CD4-positive, CD25-positive, alpha-beta regulatory T cell (primary cell): ENCODE data around the gene THG1L. TPM values are rescaled to one million over a fixed set of nuclear protein-coding genes. Genes with fewer than 3 reads are reported as not detected.

Source experiments
- ATAC-seq, 2 donors: fragments of 150-1000 bp; cut with Tn5 transposase; one replicate each; pipeline ENCODE4 v1.10.0; 2021; ENCODE audit warnings: low read depth in 2 of 2, moderate number of reproducible peaks in 2 of 2, moderate library complexity in 1 of 2
- DNase-seq, 3 donors: peaks; one replicate each; pipeline versions ENCODE4 v3.0.0 to v3.0.0-alpha.2; 2012 to 2022; ENCODE audit warnings: mixed read lengths in 1 of 3
- H3K27ac ChIP-seq: one replicate; pipeline ENCODE4 v1.7.0; 2013; ENCODE audit warnings: mild to moderate bottlenecking, low read length; ENCODE audit not compliant: insufficient read depth, poor library complexity, severe bottlenecking
- H3K27me3 ChIP-seq: one replicate; pipeline ENCODE4 v1.7.0; 2013; ENCODE audit warnings: low read length; ENCODE audit not compliant: control insufficient read depth, insufficient read depth
- H3K36me3 ChIP-seq: one replicate; pipeline ENCODE4 v1.7.0; 2013; ENCODE audit warnings: mild to moderate bottlenecking, low read length, moderate library complexity; ENCODE audit not compliant: control insufficient read depth, insufficient read depth
- H3K4me1 ChIP-seq: 2 replicates; pipeline ENCODE4 v1.7.0; 2013; ENCODE audit warnings: mild to moderate bottlenecking, low read length; ENCODE audit not compliant: insufficient read depth, control insufficient read depth, poor library complexity, severe bottlenecking
- H3K4me3 ChIP-seq: one replicate; pipeline ENCODE4 v1.7.0; 2013; ENCODE audit warnings: low read depth, mild to moderate bottlenecking, low read length, moderate library complexity
- H3K9me3 ChIP-seq, 2 experiments: 1 replicate in 1 of 2; 2 replicates in 1 of 2; pipeline ENCODE4 v1.7.0; 2013; ENCODE audit warnings: low read length in 2 of 2, mild to moderate bottlenecking in 1 of 2, moderate library complexity in 1 of 2; ENCODE audit not compliant: control insufficient read depth in 2 of 2
- H3K27ac Mint-ChIP-seq, 3 donors: one replicate each; pipeline ENCODE4 v1.8.0; 2020 to 2022; ENCODE audit warnings: mild to moderate bottlenecking in 3 of 3, mixed read lengths in 3 of 3, moderate library complexity in 2 of 3
- H3K27me3 Mint-ChIP-seq: one replicate; pipeline ENCODE4 v1.8.0; 2022; ENCODE audit warnings: mild to moderate bottlenecking, mixed read lengths
- H3K36me3 Mint-ChIP-seq: one replicate; pipeline ENCODE4 v1.8.0; 2020; ENCODE audit warnings: mixed read lengths
- H3K4me1 Mint-ChIP-seq, 4 donors: one replicate each; pipeline ENCODE4 v1.8.0; 2020 to 2022; ENCODE audit warnings: mixed read lengths in 4 of 4, mild to moderate bottlenecking in 1 of 4
- H3K4me3 Mint-ChIP-seq, 4 donors: one replicate each; pipeline ENCODE4 v1.8.0; 2020 to 2022; ENCODE audit warnings: mild to moderate bottlenecking in 4 of 4, mixed read lengths in 4 of 4, moderate library complexity in 3 of 4
- H3K9me3 Mint-ChIP-seq, 7 donors: one replicate each; pipeline ENCODE4 v1.8.0; 2020 to 2022; ENCODE audit warnings: mixed read lengths in 7 of 7, mild to moderate bottlenecking in 3 of 7, moderate library complexity in 2 of 7
- polyA plus RNA-seq, 4 donors: library from polyadenylated mRNA; unstranded; fragments of 300-500 nt; fragmentation: Illumina TruSeq; gene quantifications; one replicate each; pipeline ENCODE4 v1.2.3, GENCODE V29; 2021
- total RNA-seq: library from RNA; stranded (reverse); gene quantifications from one replicate; pipeline ENCODE4 v1.2.3, GENCODE V29; 2022

The THG1L gene
- total and polyA plus RNA-seq, 5 donors from 2014 or later, result 4.5 to 6.6 (median 5.5) TPM

DNA sequence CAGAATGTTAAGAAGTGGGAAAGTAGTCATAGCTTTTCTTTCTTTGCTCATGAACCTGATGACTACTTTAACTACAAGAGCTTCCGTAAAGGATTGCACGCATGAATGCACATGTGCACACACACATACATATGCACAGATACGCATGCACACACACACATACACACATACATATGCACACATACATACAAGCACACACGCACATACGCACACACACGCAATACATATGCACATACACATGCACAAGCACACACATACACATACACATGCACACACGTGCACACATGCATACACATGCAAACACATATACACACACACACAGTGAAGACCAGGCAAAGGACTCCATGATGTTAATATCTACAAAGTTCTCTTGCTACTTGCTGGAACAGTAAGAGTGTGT lies 35.2 kb downstream of the THG1L start:
- Mint-ChIP-seq H3K4me1 (no peaks in the 10 kb centered on the region), H3K36me3 (no peaks in the 10 kb centered on the region)
- H3K36me3 ChIP-seq, result no peaks in the 10 kb centered on the region

DNA sequence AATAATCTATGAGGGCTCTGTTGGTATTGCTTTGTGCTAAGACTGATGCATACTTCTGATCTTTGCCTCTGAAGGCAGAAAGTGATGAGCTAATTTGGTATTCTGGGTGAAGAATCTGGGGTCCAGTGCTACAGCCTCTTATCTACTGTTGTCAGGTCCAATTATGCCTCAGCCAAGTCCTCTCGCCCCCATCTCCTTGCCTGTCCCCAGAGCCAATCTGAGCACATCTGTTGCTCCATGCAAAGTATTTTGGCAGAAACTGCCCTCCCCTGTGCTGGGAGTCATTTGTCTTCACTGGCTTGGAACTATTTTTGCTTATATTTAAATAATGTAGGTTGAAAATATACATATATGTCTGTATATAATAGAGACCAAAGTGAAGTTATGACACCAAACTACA lies 35.7 kb downstream of the THG1L start:
- H3K27ac Mint-ChIP-seq, result no peak overlapping the region
- ATAC-seq (no peak), DNase-seq (no peak)
- H3K4me3 Mint-ChIP-seq, result no peak overlapping the region
- Histone ChIP-seq H3K27me3 (no peaks in the 10 kb centered on the region), H3K36me3 (no peaks in the 10 kb centered on the region), H3K4me1 (no peaks in the 10 kb centered on the region), H3K4me3 (no peak overlapping the region), H3K27ac (no peak overlapping the region), H3K9me3 (peaks cover 0 to 2% of the 10 kb centered on the region in 2 experiments)
- H3K27me3 Mint-ChIP-seq, result no peaks in the 10 kb centered on the region
- no peaks in the 10 kb centered on the region for H3K36me3 Mint-ChIP-seq
- H3K9me3 Mint-ChIP-seq, result peaks cover 0 to 3% (median 0%) of the 10 kb centered on the region in 7 donors
- no peaks in the 10 kb centered on the region for H3K4me1 Mint-ChIP-seq

More for the DNA sequence above, 35.2 kb downstream of the THG1L start:
- Mint-ChIP-seq H3K9me3 (peaks cover 0 to 3% (median 0%) of the 10 kb centered on the region in 7 donors), H3K4me3 (no peak overlapping the region), H3K27ac (no peak overlapping the region), H3K27me3 (no peaks in the 10 kb centered on the region)
- no peak for DNase-seq
- Histone ChIP-seq H3K4me1 (no peaks in the 10 kb centered on the region), H3K27ac (no peak overlapping the region), H3K4me3 (no peak overlapping the region), H3K27me3 (no peaks in the 10 kb centered on the region), H3K9me3 (peaks cover 0 to 2% of the 10 kb centered on the region in 2 experiments)
- no peak for ATAC-seq

DNA sequence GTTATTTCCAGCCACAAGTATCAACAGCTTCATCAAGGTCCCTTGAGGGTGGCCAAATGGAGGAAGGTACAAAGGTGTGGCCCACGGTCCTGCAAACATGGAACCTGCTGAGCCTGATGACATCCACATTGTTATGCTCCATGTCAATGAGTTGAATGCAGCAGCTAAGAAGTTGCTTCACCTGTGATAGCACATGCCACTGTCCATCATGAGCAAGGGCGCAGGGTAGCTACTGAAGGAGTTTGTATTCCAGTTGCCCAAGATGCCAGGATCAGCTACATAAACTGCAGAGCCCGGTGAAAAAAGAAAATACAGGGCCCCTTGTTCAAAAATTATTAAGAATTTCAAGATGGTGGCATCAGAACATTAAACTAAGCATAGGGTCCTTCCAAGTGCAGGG lies 36.5 kb downstream of the THG1L start:
- no peaks in the 10 kb centered on the region for H3K36me3 Mint-ChIP-seq
- H3K27ac ChIP-seq, result no peak overlapping the region
- H3K9me3 ChIP-seq, result peaks cover 0 to 2% of the 10 kb centered on the region in 2 experiments
- no peaks in the 10 kb centered on the region for H3K27me3 Mint-ChIP-seq
- no peak for DNase-seq
- no peaks in the 10 kb centered on the region for H3K36me3 ChIP-seq
- ATAC-seq, result no peak
- no peak overlapping the region for H3K27ac Mint-ChIP-seq
- no peaks in the 10 kb centered on the region for H3K27me3 ChIP-seq
- peaks cover 0 to 3% (median 0%) of the 10 kb centered on the region in 7 donors for H3K9me3 Mint-ChIP-seq
- H3K4me3 ChIP-seq, result no peak overlapping the region
- H3K4me1 Mint-ChIP-seq, result peaks cover 0 to 2% (median 0%) of the 10 kb centered on the region in 4 donors
- no peak overlapping the region for H3K4me3 Mint-ChIP-seq
- H3K4me1 ChIP-seq, result no peaks in the 10 kb centered on the region

GRCh38 chr5:157770665-157771064 lies 39.4 kb downstream of the THG1L start:
- Histone ChIP-seq H3K27me3 (no peaks in the 10 kb centered on the region), H3K4me3 (no peak overlapping the region), H3K36me3 (no peaks in the 10 kb centered on the region), H3K4me1 (no peaks in the 10 kb centered on the region), H3K27ac (no peak overlapping the region), H3K9me3 (peaks cover 0 to 2% of the 10 kb centered on the region in 2 experiments)
- Mint-ChIP-seq H3K27ac (no peak overlapping the region), H3K4me3 (no peak overlapping the region), H3K9me3 (peaks cover 0 to 3% (median 0%) of the 10 kb centered on the region in 7 donors), H3K36me3 (no peaks in the 10 kb centered on the region), H3K4me1 (peaks cover 0 to 4% (median 1%) of the 10 kb centered on the region in 4 donors), H3K27me3 (peaks cover 9% of the 10 kb centered on the region)
- DNase-seq (no peak), ATAC-seq (no peak)

- no peak overlapping the region for H3K27ac Mint-ChIP-seq
- peaks cover 0 to 4% (median 1%) of the 10 kb centered on the region in 4 donors for H3K4me1 Mint-ChIP-seq
- Histone ChIP-seq H3K36me3 (no peaks in the 10 kb centered on the region), H3K4me3 (no peak overlapping the region), H3K9me3 (peaks cover 0 to 2% of the 10 kb centered on the region in 2 experiments), H3K27me3 (no peaks in the 10 kb centered on the region), H3K4me1 (no peaks in the 10 kb centered on the region), H3K27ac (no peak overlapping the region)
- peak overlapping the region in 2 of 4 donors; percentile 9 to 55 for H3K4me3 Mint-ChIP-seq
- ATAC-seq (no peak), DNase-seq (no peak)
- no peaks in the 10 kb centered on the region for H3K36me3 Mint-ChIP-seq
- H3K9me3 Mint-ChIP-seq, result peaks cover 0 to 3% (median 0%) of the 10 kb centered on the region in 7 donors
- H3K27me3 Mint-ChIP-seq, result peaks cover 9% of the 10 kb centered on the region
Measured at GRCh38 chr5:157772127-157772526, 40.9 kb downstream of the THG1L start.

DNA sequence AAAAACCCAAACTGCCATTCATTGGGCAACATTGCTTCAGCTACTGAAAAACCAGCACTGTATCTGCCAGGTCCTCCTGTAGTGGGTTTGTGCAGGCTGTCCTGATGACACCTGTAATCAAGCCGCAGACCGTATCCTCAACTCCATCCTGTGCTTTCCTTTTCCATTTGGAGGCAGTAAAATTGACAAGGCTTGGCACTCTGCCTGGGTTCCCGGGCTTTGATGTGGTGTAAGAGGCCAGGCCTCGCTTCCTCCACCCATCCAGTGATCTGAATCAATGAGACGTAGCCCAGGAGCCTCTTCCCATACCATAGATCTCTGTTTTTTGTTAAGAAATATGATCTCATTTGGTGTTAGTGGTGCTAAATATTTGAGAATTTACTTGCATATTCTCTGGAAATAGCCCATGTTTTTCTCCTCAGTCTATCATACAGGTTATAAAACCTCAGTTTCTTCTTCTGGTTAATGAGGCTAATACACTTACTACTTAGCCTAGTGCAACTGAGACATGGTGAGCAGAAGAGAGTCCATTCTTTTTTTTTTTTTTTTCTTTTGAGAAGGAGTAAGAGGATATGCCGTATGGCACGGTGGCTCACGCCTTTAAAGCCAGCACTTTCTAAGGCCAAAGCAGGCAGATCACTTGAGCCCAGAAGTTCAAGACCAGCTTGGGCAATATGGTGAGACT lies 47.0 kb downstream of the THG1L start:
- no peak for DNase-seq
- no peaks in the 10 kb centered on the region for H3K4me1 ChIP-seq
- no peak overlapping the region for H3K4me3 Mint-ChIP-seq
- H3K27me3 Mint-ChIP-seq, result peaks cover 7% of the 10 kb centered on the region
- H3K4me3 ChIP-seq, result no peak overlapping the region
- no peaks in the 10 kb centered on the region for H3K36me3 ChIP-seq
- no peak overlapping the region for H3K27ac Mint-ChIP-seq
- H3K9me3 Mint-ChIP-seq, result no peaks in the 10 kb centered on the region
- no peak for ATAC-seq
- H3K36me3 Mint-ChIP-seq, result no peaks in the 10 kb centered on the region
- no peaks in the 10 kb centered on the region for H3K9me3 ChIP-seq
- no peaks in the 10 kb centered on the region for H3K27me3 ChIP-seq
- H3K4me1 Mint-ChIP-seq, result peaks cover 0 to 3% (median 2%) of the 10 kb centered on the region in 4 donors
- H3K27ac ChIP-seq, result no peak overlapping the region

DNA sequence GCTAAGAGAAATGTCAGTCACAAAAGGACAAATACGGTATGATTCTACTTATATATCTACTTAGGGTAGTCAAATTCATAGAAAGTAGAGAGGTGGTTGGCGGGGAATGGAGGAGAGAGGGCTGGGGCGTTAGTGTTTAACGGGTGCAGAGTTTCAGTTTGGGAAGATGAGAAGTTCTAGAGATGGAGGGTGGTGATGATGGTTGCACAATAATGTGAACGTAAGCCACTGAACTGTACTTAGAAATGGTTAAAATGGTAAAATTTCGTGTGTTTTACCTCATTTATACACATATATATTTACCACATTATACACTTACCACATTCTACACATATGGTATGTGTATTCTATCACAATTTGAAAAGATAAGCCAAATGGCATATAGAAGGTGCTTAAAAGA lies 48.0 kb downstream of the THG1L start:
- H3K36me3 Mint-ChIP-seq, result no peaks in the 10 kb centered on the region
- H3K4me3 ChIP-seq, result no peak overlapping the region
- no peak for ATAC-seq

GRCh38 chr5:157785801-157786200 lies 54.6 kb downstream of the THG1L start:
- no peaks in the 10 kb centered on the region for H3K9me3 ChIP-seq
- Mint-ChIP-seq H3K27me3 (no peaks in the 10 kb centered on the region), H3K9me3 (no peaks in the 10 kb centered on the region), H3K4me1 (peaks cover 0 to 6% (median 0%) of the 10 kb centered on the region in 4 donors), H3K4me3 (no peak overlapping the region), H3K27ac (no peak overlapping the region), H3K36me3 (peaks cover 32% of the 10 kb centered on the region)
- no peaks in the 10 kb centered on the region for H3K27me3 ChIP-seq
- H3K4me1 ChIP-seq, result no peaks in the 10 kb centered on the region
- no peak overlapping the region for H3K4me3 ChIP-seq
- no peak overlapping the region for H3K27ac ChIP-seq
- no peak for ATAC-seq
- H3K36me3 ChIP-seq, result peaks cover 35% of the 10 kb centered on the region
- no peak for DNase-seq

More for the DNA sequence above, 48.0 kb downstream of the THG1L start:
- H3K4me1 ChIP-seq, result no peaks in the 10 kb centered on the region
- Mint-ChIP-seq H3K4me3 (no peak overlapping the region), H3K27me3 (no peaks in the 10 kb centered on the region), H3K4me1 (peaks cover 0 to 3% (median under 1%) of the 10 kb centered on the region in 4 donors), H3K9me3 (no peaks in the 10 kb centered on the region), H3K27ac (no peak overlapping the region)
- no peak for DNase-seq
- no peaks in the 10 kb centered on the region for H3K9me3 ChIP-seq
- peaks cover under 1% of the 10 kb centered on the region for H3K36me3 ChIP-seq
- no peaks in the 10 kb centered on the region for H3K27me3 ChIP-seq
- no peak overlapping the region for H3K27ac ChIP-seq
